Tibial nerve (tissue), 4 donors: Measurements from ENCODE around the gene CCDC63. TPM values are rescaled to one million over a fixed set of nuclear protein-coding genes. Genes with fewer than 3 reads are reported as not detected.
"Not testable (repeated sequence)": the region's sequence is repeated elsewhere in the genome, so short reads cannot be mapped to it uniquely, and the experiment has no call there.

Experiments used
- DNase-seq, 2 donors: peaks; one replicate each; pipeline ENCODE4 v3.0.0-alpha.2; 2019; ENCODE audit warnings: low spot score in 2 of 2
- H3K27ac ChIP-seq, 4 donors: fragments of 200-600 bp; sonication (generic) in 3 of 4; one replicate each; pipeline ENCODE4 v1.5.1; 2017 to 2019; ENCODE audit warnings: mild to moderate bottlenecking in 1 of 4
- H3K27me3 ChIP-seq, 2 donors: fragments of 200-600 bp; sonication (generic) in 1 of 2; one replicate each; pipeline versions ENCODE4 v1.5.1 to v1.6.0; 2017 to 2019
- H3K36me3 ChIP-seq, 3 donors: fragments of 200-600 bp; sonication (generic); one replicate each; pipeline ENCODE4 v1.5.1; 2018 to 2019
- H3K4me1 ChIP-seq, 4 donors: fragments of 200-600 bp; sonication (generic) in 3 of 4; one replicate each; pipeline ENCODE4 v1.5.1; 2017 to 2019
- H3K4me3 ChIP-seq, 4 donors: fragments of 200-600 bp; sonication (generic) in 3 of 4; one replicate each; pipeline ENCODE4 v1.5.1; 2017 to 2019; ENCODE audit warnings: mild to moderate bottlenecking in 1 of 4, moderate library complexity in 1 of 4
- H3K9me3 ChIP-seq, 4 donors: fragments of 200-600 bp; sonication (generic) in 3 of 4; one replicate each; pipeline ENCODE4 v1.5.1; 2017 to 2019
- EP300 ChIP-seq, 2 donors: sonication (generic); formaldehyde crosslinking; IDR thresholded peaks; one replicate each; pipeline ENCODE4 v1.6.1; 2017; ENCODE audit warnings: antibody characterized with exemption in 2 of 2, mild to moderate bottlenecking in 1 of 2
- POLR2A ChIP-seq, 2 donors: fragments of 450-650 bp; IDR thresholded peaks; one replicate each; pipeline ENCODE4 v1.6.1; 2017; ENCODE audit warnings: antibody characterized with exemption in 2 of 2, mild to moderate bottlenecking in 2 of 2, moderate library complexity in 2 of 2
- WGBS, 2 donors: methylation state at CpG; one replicate each; pipeline ENCODE4 v1.1.5; 2018; 5-methylcytosine and 5-hydroxymethylcytosine counted together
- total RNA-seq, 4 donors: library from RNA; depleted of rRNA; stranded (reverse); fragments of >200 nt; gene quantifications; one replicate each; pipeline ENCODE4 v1.1.0, GENCODE V29; 2016
- TF ChIP-seq, protein P1 (sequence below), 5 experiments: fragments of 200-600 bp in 3 of 5; fragments of 450-650 bp in 2 of 5; sonication (generic) in 3 of 5; IDR thresholded peaks; one replicate each; pipeline ENCODE4 v1.5.1; 2016 to 2019; ENCODE audit warnings: antibody characterized with exemption in 5 of 5, mild to moderate bottlenecking in 3 of 5, moderate library complexity in 2 of 5

The CCDC63 gene
- total RNA-seq, 4 donors from 2014 or later: not detected

GRCh38 chr12:110943373-110943772, 96.6 kb downstream of the CCDC63 start:
- H3K4me3 ChIP-seq: no peak overlapping the region
- no peaks in the 10 kb centered on the region for H3K4me1 ChIP-seq
- 32 to 59% methylated on average over 2 of the region's 2 CpGs for WGBS, 2 donors
- DNase-seq: no peak
- TF ChIP-seq POLR2A (IDR thresholded peaks at IDR 0.05): no peak
- no peak overlapping the region for H3K27ac ChIP-seq
- H3K9me3 ChIP-seq: peaks cover 0 to 34% (median 2%) of the 10 kb centered on the region in 4 donors
- H3K27me3 ChIP-seq: no peaks in the 10 kb centered on the region
- H3K36me3 ChIP-seq: no peaks in the 10 kb centered on the region

DNA sequence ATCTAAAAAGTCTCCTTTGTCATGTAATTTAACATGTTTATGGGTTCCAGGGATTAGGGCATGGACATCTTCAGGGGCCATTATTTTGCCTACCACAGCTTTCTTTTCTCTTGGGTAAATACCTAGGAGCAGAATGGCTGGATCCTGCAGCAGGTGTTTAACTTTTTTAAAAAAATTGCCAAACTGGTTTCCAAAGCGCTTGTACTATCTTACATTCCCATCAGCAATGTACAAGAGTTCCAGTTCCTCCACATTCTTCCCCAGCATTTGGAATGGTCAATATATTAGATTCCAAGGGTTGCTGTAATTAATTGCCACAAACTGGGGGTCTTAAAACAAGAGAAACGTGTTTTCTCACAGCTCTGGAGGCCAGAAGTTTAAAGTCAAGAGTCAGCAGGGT, 101.3 kb downstream of the CCDC63 start:
- DNase-seq: no peak
- peaks cover 0 to 33% (median 2%) of the 10 kb centered on the region in 4 donors for H3K9me3 ChIP-seq
- H3K36me3 ChIP-seq: no peaks in the 10 kb centered on the region
- H3K4me1 ChIP-seq: no peaks in the 10 kb centered on the region
- H3K27ac ChIP-seq: no peak overlapping the region
- 61 to 68% methylated on average over 2 of the region's 2 CpGs for WGBS, 2 donors
- TF ChIP-seq EP300 (IDR thresholded peaks at IDR 0.05): no peak
- TF ChIP-seq, protein P1, sequence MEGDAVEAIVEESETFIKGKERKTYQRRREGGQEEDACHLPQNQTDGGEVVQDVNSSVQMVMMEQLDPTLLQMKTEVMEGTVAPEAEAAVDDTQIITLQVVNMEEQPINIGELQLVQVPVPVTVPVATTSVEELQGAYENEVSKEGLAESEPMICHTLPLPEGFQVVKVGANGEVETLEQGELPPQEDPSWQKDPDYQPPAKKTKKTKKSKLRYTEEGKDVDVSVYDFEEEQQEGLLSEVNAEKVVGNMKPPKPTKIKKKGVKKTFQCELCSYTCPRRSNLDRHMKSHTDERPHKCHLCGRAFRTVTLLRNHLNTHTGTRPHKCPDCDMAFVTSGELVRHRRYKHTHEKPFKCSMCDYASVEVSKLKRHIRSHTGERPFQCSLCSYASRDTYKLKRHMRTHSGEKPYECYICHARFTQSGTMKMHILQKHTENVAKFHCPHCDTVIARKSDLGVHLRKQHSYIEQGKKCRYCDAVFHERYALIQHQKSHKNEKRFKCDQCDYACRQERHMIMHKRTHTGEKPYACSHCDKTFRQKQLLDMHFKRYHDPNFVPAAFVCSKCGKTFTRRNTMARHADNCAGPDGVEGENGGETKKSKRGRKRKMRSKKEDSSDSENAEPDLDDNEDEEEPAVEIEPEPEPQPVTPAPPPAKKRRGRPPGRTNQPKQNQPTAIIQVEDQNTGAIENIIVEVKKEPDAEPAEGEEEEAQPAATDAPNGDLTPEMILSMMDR (IDR thresholded peaks at IDR 0.05): no peak
- no peaks in the 10 kb centered on the region for H3K27me3 ChIP-seq
- no peak overlapping the region for H3K4me3 ChIP-seq

- not testable (repeated sequence) for H3K4me3 ChIP-seq, H3K27me3 ChIP-seq, H3K27ac ChIP-seq, DNase-seq, H3K4me1 ChIP-seq, H3K36me3 ChIP-seq
- WGBS, 2 donors: 89 to 99% methylated on average over 8 to 11 of the region's 31 CpGs
- peaks cover 0 to 37% (median 2%) of the 10 kb centered on the region in 4 donors for H3K9me3 ChIP-seq
Observed at GRCh38 chr12:110950466-110950865, 103.7 kb downstream of the CCDC63 start.

DNA sequence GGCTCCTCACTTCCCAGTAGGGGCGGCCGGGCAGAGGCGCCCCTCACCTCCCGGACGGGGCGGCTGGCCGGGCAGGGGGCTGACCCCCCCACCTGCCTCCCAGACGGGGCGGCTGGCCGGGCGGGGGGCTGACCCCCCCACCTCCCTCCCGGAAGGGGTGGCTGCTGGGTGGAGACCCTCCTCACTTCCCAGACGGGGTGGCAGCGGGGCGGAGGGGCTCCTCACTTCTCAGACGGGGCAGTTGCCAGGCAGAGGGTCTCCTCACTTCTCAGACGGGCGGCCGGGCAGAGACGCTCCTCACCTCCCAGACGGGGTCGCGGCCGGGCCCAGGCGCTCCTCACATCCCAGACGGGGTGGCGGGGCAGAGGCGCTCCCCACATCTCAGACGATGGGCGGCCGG, 104.1 kb downstream of the CCDC63 start:
- not testable (repeated sequence) for H3K27me3 ChIP-seq, H3K36me3 ChIP-seq, H3K4me1 ChIP-seq, DNase-seq, H3K27ac ChIP-seq, H3K4me3 ChIP-seq
- peaks cover 0 to 33% (median under 1%) of the 10 kb centered on the region in 4 donors for H3K9me3 ChIP-seq
- WGBS, 2 donors: 92% methylated on average over 20 of the region's 31 CpGs; no CpG with 5 or more reads in 1 of the 2 donors

Other genes starting within 250 kb of the CCDC63 start
- 10 to 100 TPM; 45.0 to 71.2 (median 64.5) TPM for gene TCTN1, start 232.9 kb upstream of the CCDC63 start, total RNA-seq
- gene HVCN1, start 157.9 kb upstream of the CCDC63 start, total RNA-seq: 10 to 100 TPM in 2 of 4 donors, 1 to 10 TPM in 2; 4.5 to 13.8 (median 9.6) TPM
- gene PPP1CC, start 104.1 kb upstream of the CCDC63 start, total RNA-seq: 10 to 100 TPM; 74.5 to 96.4 (median 83.9) TPM
- gene MYL2, start 73.6 kb downstream of the CCDC63 start, total RNA-seq: not detected
- gene CUX2, start 187.2 kb downstream of the CCDC63 start, total RNA-seq: under 1 TPM in 3 of 4 donors, not detected in 1; under 0.01 to 0.30 (median 0.21) TPM